Common myeloid progenitor, CD34-positive (primary cell): ENCODE results near the gene NME4.

Experiments
- CTCF ChIA-PET: fragments of 350-600 bp; sonication (Branson Sonifier 250); formaldehyde crosslinking; loops from one replicate; lab custom pipeline; 2021; ENCODE audit warnings: antibody characterized with exemption; lab: Charles Lee
- POLR2A ChIA-PET: fragments of 350-600 bp; sonication (Branson Sonifier 250); formaldehyde crosslinking; loops from one replicate; lab custom pipeline; 2021; ENCODE audit warnings: antibody characterized with exemption; lab: Charles Lee
- DNase-seq, 3 donors: peaks; one replicate each; pipeline versions ENCODE4 v3.0.0 to v3.0.0-alpha.2; 2013
- H3K27ac ChIP-seq, 2 experiments: 1 replicate in 1 of 2; 2 replicates in 1 of 2; pipeline ENCODE4 v1.7.0; 2013; ENCODE audit warnings: inconsistent platforms in 2 of 2, low read length in 2 of 2, mild to moderate bottlenecking in 2 of 2, low read depth in 1 of 2, moderate library complexity in 1 of 2; ENCODE audit not compliant: severe bottlenecking in 2 of 2, insufficient read depth in 1 of 2, poor library complexity in 1 of 2
- H3K27me3 ChIP-seq, 5 experiments: replicated peaks in 2 of 5; 1 replicate in 3 of 5; 2 replicates in 2 of 5; pipeline versions ENCODE4 v1.6.1 to v1.7.0; 2013; ENCODE audit warnings: low read length in 4 of 5, mild to moderate bottlenecking in 2 of 5, moderate library complexity in 2 of 5, inconsistent platforms in 1 of 5; ENCODE audit not compliant: insufficient read depth in 5 of 5, control insufficient read depth in 4 of 5
- H3K36me3 ChIP-seq, 4 experiments: 1 replicate in 2 of 4; 2 replicates in 2 of 4; pipeline versions ENCODE4 v1.6.1 to v1.7.0; 2013; ENCODE audit warnings: low read length in 3 of 4, control low read depth in 1 of 4, mild to moderate bottlenecking in 1 of 4; ENCODE audit not compliant: control insufficient read depth in 4 of 4, insufficient read depth in 4 of 4
- H3K4me1 ChIP-seq, 4 experiments: 1 replicate in 3 of 4; 2 replicates in 1 of 4; pipeline versions ENCODE4 v1.6.1 to v1.7.1; 2013; ENCODE audit warnings: low read length in 3 of 4, mild to moderate bottlenecking in 3 of 4, control low read depth in 1 of 4, inconsistent platforms in 1 of 4, moderate library complexity in 1 of 4; ENCODE audit not compliant: control insufficient read depth in 4 of 4, insufficient read depth in 4 of 4; ENCODE audit errors: control extremely low read depth in 1 of 4
- H3K4me3 ChIP-seq, 7 experiments: 1 replicate in 4 of 7; 2 replicates in 3 of 7; pipeline versions ENCODE4 v1.5.1 to v1.7.0; 2013; ENCODE audit warnings: mild to moderate bottlenecking in 7 of 7, low read length in 6 of 7, moderate library complexity in 6 of 7, inconsistent platforms in 2 of 7, low read depth in 2 of 7, control low read depth in 1 of 7; ENCODE audit not compliant: insufficient read depth in 4 of 7, control insufficient read depth in 1 of 7; ENCODE audit errors: extremely low read depth in 1 of 7
- H3K9me3 ChIP-seq, 5 experiments: 1 replicate in 4 of 5; 2 replicates in 1 of 5; pipeline versions ENCODE4 v1.6.1 to v1.7.1; 2013; ENCODE audit warnings: low read length in 4 of 5, mild to moderate bottlenecking in 2 of 5, inconsistent platforms in 1 of 5, low read depth in 1 of 5, moderate library complexity in 1 of 5; ENCODE audit not compliant: control insufficient read depth in 4 of 5, insufficient read depth in 2 of 5; ENCODE audit errors: control extremely low read depth in 1 of 5
- WGBS: methylation state at CpG from one replicate; pipeline ENCODE4 v1.1.5; 2013; ENCODE audit not compliant: insufficient coverage; 5-methylcytosine and 5-hydroxymethylcytosine counted together

Gene NME4

GRCh38 chr16:363766-364490 lies 33.1 kb upstream of the NME4 start:
- CTCF ChIA-PET = interaction anchor here (0.6 to 2.8 kb wide), 5 partner anchors 9 to 257 kb away, joined by 3 to 12 read pairs (median 5); partner anchors contain the start of gene DECR2
- no peaks in the 10 kb centered on the region for H3K9me3 ChIP-seq

DNA sequence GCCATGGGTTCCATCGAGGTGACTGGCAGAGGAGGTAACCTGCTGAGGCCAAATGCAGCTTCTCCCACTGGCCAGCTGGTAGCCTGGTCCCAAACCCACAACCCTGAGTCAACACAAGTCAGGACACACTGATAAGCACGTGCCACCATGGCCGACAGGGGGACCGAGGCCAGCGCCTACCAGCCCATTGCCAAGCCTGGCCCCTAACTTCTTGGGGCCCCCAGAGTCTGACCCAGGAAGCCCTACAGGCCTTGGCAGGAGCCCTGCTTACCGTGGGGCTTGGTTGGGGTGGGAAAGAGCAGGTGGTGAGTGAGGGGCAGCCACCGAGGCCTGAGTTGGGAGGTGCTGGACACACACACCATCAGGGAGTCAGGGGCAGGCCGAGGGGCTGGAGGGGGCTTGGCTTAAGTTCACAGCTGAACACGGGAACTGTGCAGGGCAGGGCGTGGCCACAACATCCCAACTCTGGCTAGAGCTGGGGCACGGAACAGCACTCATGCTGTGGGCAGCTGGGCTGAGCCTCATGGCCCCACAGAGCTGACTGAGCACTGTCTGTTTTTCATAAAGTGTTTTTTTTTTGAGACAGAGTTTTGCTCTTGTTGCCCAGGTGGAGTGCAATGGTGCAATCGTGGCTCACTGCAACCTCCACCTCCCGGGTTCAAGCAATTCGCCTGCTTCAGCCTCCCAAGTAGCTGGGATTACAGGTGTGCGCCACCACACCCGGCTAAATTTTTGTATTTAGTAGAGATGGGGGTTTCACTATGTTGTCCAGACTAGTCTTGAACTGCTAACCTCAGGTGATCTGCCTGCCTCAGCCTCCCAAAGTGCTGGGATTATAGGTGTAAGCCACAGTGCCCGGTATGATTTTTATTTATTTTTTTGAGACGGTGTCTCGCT lies 32.2 kb upstream of the NME4 start:
- H3K27me3 ChIP-seq = peaks cover 0 to 9% (median 0%) of the 10 kb centered on the region in 5 experiments
- no peak overlapping the region for H3K4me3 ChIP-seq
- ChIA-PET CTCF (interaction anchor here (0.6 to 1.9 kb wide), 6 partner anchors 8 to 300 kb away, joined by 3 to 5 read pairs (median 4); no protein-coding TSS in a partner anchor), POLR2A (no interaction called here)
- peaks cover 0 to 34% (median 27%) of the 10 kb centered on the region in 4 experiments for H3K36me3 ChIP-seq
- H3K27ac ChIP-seq = no peak overlapping the region
- 71% methylated on average over 18 of the region's 19 CpGs for WGBS
- peaks cover 0 to 8% (median 5%) of the 10 kb centered on the region in 4 experiments for H3K4me1 ChIP-seq
- DNase-seq = no peak
- no peaks in the 10 kb centered on the region for H3K9me3 ChIP-seq

More at GRCh38 chr16:363766-364490, 33.1 kb upstream of the NME4 start:
- WGBS = 61% methylated on average over 10 of the region's 24 CpGs
- no peak overlapping the region for H3K4me3 ChIP-seq
- H3K36me3 ChIP-seq = peaks cover 0 to 28% (median 23%) of the 10 kb centered on the region in 4 experiments
- no peak for DNase-seq
- peaks cover 0 to 3% (median 0%) of the 10 kb centered on the region in 4 experiments for H3K4me1 ChIP-seq
- POLR2A ChIA-PET = no interaction called here
- no peak overlapping the region for H3K27ac ChIP-seq
- H3K27me3 ChIP-seq = peaks cover 0 to 9% (median 0%) of the 10 kb centered on the region in 5 experiments

GRCh38 chr16:366476-366875 lies 30.5 kb upstream of the NME4 start:
- no peak for DNase-seq
- WGBS = 91% methylated on average over 9 of the region's 10 CpGs
- Histone ChIP-seq H3K4me1 (peaks cover 0 to 18% (median 16%) of the 10 kb centered on the region in 4 experiments), H3K27me3 (peaks cover 0 to 9% (median 0%) of the 10 kb centered on the region in 5 experiments), H3K4me3 (no peak overlapping the region), H3K36me3 (peaks cover 0 to 37% (median 28%) of the 10 kb centered on the region in 4 experiments), H3K9me3 (no peaks in the 10 kb centered on the region), H3K27ac (no peak overlapping the region)
- POLR2A ChIA-PET = no interaction called here
- CTCF ChIA-PET = interaction anchor here (1.3 to 1.8 kb wide), 4 partner anchors 10 to 260 kb away, joined by 3 to 5 read pairs (median 4); partner anchors contain the start of gene PGAP6

DNA sequence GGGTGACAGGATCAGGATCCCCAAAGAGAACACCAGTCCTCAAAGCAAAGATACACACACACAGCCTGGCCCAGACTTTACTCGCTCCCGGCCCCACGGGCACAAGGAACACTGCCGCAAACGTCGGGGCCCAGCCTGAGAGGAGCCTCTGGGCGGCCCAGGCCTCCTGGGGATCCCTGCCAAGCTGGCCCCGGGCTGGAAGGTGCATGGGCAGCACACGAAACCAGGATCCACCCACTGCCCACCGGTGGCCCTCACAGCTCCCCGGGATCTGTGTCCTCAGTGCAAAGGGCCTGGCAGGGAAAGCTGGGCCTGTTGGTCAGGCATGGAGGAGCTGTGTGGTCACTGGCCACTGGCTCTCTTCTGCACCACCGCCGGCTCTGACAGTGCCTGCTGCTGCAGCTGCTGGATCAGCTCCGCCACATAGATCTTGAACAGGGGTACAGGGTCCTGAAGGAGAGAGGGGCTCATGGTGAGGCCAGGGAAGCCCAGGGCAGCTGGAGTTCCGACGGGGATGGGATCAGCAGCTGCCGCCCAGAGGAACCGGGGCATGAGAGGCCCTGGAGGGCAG lies 29.6 kb upstream of the NME4 start:
- Histone ChIP-seq H3K36me3 (peaks cover 0 to 46% (median 34%) of the 10 kb centered on the region in 4 experiments), H3K27me3 (peaks cover 0 to 9% (median 0%) of the 10 kb centered on the region in 5 experiments), H3K9me3 (no peaks in the 10 kb centered on the region), H3K4me1 (peaks cover 0 to 17% (median 16%) of the 10 kb centered on the region in 4 experiments), H3K27ac (no peak overlapping the region), H3K4me3 (no peak overlapping the region)
- ChIA-PET POLR2A (no interaction called here), CTCF (interaction anchor here (1.3 to 1.8 kb wide), 3 partner anchors 14 to 261 kb away, joined by 3 to 5 read pairs (median 4); partner anchors contain the start of gene PGAP6)
- no peak for DNase-seq
- WGBS = 98% methylated on average over 13 of the region's 18 CpGs

DNA sequence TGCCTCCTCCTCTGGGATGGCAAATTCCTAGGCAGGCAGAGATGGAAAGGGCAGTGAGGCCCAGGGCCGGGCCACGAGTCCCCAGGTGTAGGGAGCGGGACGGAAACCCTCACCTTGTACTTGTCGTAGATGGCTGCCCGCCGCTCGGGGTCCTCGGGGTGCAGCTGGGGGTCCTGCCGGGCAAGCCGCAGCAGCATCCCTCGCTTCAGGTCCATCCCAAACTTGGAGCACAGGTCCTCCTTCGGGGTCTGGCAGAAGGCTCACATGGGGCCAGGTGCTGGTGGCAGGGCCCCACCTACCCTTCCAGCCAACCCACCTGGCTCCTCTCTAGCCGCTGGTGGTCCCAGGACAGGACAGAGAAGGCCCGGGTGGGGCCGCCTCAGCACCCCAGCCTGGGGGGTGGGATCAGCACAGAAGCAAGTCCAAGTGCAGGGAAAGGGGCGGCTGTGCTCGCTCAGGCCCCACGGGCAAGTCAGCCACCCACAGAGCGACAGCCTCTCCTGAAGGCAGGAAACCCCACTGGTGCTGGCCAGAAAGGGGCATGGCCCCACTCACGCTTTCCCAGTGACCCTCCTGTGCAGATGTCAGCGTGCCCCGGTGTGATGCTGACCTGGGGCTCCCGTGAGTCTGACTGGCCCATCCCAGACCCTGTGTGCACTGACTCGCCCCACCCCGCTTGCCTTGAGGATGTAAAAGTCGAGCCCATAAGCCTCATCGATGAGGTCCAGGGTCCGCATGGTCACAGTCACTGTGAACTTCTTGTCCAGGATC lies 28.4 kb upstream of the NME4 start:
- H3K4me1 ChIP-seq = peaks cover 0 to 17% (median 16%) of the 10 kb centered on the region in 4 experiments
- H3K27ac ChIP-seq = no peak overlapping the region
- peaks cover 0 to 4% (median 0%) of the 10 kb centered on the region in 5 experiments for H3K27me3 ChIP-seq
- ChIA-PET POLR2A (no interaction called here), CTCF (no interaction called here)
- 97% methylated on average over 24 of the region's 29 CpGs for WGBS
- H3K9me3 ChIP-seq = no peaks in the 10 kb centered on the region
- DNase-seq = no peak
- H3K36me3 ChIP-seq = peaks cover 0 to 57% (median 40%) of the 10 kb centered on the region in 4 experiments
- H3K4me3 ChIP-seq = no peak overlapping the region

- CTCF ChIA-PET = interaction anchor here (1.8 kb wide), 1 partner anchor 262 kb away, joined by 4 read pairs; no protein-coding TSS in a partner anchor
- 92% methylated on average over 19 of the region's 20 CpGs for WGBS
Observed at GRCh38 chr16:369275-369865, 27.6 kb upstream of the NME4 start.

More at GRCh38 chr16:369275-369865, 27.6 kb upstream of the NME4 start:
- Histone ChIP-seq H3K27me3 (peaks cover 0 to 2% (median 0%) of the 10 kb centered on the region in 5 experiments), H3K4me3 (peak overlapping the region in 3 of 7 experiments; percentile 8 to 56 (median 42)), H3K4me1 (peaks cover 0 to 17% (median 16%) of the 10 kb centered on the region in 4 experiments), H3K27ac (peak overlapping the region in 1 of 2 experiments; percentile 34), H3K36me3 (peaks cover 0 to 65% (median 46%) of the 10 kb centered on the region in 4 experiments), H3K9me3 (no peaks in the 10 kb centered on the region)
- DNase-seq = no peak
- POLR2A ChIA-PET = no interaction called here
